ELR (cell line): ENCODE results near the gene CRTAP.
A peak's percentile ranks its signal among the peaks of the same experiment; 100 is the strongest.
"Not testable (repeated sequence)": the region's sequence is repeated elsewhere in the genome, so short reads cannot be mapped to it uniquely, and the experiment has no call there.

Source experiments
- DNase-seq: peaks from one replicate; pipeline ENCODE4 v3.0.0-alpha.2; 2015; ENCODE audit warnings: low read depth

The CRTAP gene

DNA sequence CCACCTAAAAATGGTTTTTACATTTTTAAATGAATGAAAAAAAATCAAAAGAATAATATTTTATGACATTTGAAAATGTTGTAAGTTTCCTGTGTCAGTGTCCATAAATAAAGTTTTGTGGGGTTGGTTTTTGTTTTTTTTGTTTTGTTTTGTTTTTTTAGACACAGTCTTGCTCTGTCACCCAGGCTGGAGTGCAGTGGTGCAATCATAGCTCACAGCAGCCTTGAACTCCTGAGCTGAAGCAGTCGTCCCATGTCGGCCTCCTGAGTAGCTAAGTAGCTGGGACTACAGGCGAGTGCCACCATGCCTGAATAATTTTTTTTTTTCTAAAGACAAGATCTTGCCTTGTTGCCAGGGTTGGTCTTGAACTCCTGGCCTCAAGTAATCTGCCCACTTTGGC lies 14.1 kb upstream of the CRTAP start:
- DNase-seq, result no peak

DNA sequence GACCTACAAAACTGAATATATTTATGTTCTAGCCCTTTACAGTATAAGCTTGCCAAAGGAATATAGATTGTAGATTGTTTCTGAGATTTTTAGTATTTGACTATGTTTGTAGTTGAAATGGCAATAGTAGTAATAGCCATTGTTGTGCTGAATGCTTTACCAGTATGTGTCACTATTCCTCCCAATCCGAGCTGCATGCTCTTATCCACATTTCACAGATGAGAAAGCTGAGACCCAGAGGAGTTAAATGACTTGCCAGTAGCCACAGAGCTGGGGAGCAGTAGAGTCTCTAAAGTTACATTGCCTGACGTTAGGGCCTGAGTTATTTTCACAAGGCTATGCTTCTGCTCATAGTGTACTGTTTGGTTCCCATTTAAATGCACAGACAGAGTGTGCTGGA lies 13.6 kb upstream of the CRTAP start:
- no peak for DNase-seq

DNA sequence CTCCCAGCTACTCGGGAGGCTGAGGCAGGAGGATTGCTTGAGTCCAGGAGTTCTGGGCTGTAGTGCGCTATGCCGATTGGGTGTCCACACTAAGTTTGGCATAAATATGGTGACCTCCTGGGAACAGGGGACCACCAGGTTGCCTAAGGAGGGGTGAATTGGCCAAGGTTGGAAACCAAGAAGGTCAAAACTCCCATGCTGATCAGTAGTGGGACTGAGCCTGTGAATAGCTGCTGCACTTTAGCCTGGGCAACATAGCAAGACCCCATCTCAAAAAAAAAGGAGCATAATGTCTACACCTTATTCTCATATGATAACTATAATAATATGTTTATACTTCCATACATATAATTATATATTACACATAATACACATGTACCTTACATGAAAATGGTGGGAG lies 10.8 kb upstream of the CRTAP start:
- DNase-seq, result no peak

DNA sequence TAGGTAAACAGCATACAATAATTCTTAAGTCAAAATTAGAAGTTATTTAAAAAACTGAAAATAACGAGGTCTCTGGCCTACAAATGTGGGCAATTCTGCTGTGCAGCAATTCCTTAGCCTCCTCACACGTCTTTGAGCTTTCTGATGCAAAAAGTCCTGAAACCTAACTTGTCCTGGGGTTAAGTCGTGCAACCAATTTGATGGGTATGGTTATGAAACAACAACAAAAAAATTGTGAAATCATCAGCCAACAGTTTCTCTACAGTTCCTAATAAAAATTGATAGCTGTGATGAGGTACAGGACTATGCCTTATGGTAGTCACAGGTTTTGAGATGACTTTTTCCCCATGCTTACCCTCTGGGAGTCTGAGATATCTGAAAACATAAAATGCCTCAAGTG lies 10.3 kb upstream of the CRTAP start:
- no peak for DNase-seq

DNA sequence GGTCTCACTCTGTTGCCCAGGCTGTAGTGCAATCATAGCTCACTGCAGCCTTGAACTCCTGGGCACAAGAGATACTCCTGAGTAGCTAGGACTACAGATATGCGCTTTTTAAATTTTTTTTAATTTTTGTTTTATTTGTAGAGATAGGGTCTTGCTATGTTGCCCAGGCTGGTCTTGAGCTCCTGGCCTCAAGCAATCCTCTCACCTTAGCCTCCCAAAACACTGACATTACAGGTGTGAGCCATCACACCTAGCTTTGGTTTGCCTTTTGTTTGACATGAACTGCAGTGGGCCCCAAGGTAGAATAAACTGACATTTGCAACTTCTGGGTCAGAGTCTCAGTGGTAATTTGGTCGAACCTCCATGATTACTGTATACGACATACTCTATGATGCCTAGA lies 9.0 kb upstream of the CRTAP start:
- DNase-seq, result no peak

DNA sequence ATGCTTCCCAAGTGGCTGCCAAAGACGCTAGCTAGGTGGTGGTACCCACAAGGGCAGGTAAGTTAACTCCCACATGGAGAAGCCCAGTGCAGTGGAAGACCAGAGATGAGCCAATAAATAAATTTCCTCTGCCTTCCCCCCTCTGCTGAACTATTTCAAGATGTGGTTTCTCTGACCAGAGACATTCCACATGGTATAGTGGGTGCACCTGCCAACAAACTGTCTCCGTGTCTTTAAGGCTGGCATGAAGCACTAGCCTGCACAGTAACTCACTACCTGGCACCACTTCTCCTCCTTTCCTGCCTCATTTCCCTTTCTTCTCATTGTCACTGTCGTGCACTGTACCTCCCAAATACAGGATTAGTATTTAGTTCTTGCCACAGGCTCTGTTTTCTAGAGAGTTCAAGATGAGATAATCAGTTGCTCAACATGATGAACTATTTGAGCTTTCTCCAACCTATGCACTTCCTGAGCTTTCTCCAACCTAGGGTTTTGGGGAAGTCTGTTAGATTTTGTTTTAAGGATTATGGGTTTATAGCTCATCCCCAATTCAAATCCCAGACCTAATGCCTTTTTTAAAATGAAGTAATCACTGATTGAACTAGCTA lies 8.4 kb upstream of the CRTAP start:
- no peak for DNase-seq

DNA sequence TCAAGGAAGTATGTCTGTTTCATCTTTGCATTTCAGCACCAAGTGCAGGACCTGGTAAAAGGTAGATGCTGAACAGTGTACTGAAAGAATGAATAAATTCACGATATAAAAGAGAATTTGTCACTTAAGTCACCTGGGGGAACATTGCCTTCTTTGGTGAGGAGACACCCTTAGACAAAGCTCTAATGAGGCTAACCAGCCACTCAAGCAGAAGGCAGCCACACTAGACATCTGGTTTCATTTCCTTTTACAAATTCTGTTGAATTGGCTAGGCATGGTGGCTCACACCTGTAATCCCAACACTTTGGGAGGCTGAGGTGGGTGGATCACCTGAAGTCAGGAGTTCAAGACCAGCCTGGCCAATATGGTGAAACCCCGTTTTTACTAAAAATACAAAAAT lies 7.0 kb upstream of the CRTAP start:
- not testable (repeated sequence) for DNase-seq

DNA sequence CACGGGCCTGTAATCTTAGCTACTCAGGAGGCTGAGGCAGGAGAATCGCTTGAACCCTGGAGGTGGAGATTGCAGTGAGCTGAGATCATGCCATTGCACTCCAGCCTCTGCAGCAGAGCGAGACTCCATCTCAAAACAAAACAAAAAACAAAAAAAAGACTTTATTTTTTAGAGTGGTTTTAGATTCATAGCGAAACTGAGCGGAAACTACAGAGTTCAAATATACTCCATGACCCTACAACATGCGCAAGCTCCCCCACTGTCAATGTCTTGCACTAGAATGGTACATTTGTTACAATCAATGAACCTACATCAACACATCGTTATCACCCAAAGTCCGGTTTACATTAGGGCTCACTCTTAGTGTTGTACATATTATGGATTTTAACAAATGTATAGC lies 2.2 kb upstream of the CRTAP start:
- DNase-seq, result no peak

DNA sequence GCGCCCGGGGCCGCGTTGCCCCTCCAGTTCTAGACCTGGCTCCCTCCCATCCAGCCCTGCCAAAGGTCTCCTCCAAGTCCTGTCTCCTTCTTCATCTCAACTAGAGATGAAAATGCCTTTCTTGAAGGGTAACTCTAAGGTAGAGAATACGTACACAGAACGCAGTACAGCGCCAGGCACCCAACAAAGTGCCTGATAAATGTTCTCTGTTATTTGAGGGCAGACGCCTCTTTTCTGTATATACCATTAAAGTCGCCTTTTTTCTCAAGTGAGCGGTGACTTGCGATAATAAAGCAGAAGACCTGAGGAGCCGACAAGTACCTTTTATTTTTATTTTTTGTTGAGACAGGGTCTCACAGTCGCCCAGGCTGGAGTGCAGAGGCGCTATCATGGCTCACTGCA lies 809 bp downstream of the CRTAP start:
- no peak for DNase-seq

DNA sequence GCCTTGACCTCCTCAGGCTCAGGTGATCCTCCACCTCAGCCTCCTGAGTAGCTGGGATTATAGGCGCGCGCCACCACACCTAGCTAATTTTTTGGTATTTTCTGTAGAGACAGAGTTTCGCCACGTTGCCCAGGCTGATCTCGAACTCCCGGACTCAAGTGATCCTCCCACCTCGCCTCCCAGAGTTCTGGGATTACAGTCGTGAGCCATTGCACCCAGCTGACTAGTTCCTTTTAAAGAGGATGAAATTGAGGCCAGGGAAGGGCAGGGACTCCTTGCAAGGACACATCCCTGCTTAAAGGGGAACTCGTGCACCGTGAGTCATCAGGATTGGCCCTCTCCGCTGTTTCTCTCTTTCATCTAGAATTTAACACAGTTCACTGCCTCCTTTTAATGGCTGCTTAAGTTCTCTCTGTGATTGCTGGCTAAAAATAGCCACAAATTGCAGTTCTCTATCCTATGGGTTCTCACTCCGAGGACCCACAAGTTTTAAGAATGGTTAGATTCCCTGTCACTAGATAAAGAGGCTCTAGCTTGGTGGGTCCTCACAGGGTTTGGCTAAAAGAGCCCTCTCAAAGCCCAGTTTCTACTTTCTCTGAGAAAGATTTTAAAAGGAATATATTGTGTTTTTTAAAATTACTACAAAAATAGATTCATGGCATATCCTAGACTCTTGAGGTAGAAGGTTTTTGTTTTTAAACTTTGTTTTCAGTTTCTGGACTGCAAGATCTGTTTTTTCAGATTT lies 1.4 kb downstream of the CRTAP start:
- peak; percentile 87 for DNase-seq

DNA sequence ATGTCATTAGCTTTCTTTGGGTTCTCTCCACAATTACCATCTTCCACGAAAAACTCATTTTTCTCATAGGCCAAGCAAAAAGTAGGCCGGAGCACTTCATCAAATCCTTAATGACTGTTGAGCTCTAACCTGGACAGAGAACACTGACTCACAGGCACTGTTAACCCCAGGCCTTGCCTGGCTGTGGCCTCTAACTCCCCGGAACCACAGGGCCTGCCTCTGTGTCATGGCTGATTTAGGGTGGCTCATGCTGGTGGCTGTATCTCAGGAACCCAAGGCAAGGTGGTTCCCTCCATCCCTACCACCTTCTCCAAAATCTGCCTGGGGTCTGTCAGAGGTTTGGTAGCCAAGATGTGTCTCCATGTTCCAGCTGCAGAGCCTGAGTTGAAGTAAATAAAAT lies 3.6 kb downstream of the CRTAP start:
- no peak for DNase-seq

DNA sequence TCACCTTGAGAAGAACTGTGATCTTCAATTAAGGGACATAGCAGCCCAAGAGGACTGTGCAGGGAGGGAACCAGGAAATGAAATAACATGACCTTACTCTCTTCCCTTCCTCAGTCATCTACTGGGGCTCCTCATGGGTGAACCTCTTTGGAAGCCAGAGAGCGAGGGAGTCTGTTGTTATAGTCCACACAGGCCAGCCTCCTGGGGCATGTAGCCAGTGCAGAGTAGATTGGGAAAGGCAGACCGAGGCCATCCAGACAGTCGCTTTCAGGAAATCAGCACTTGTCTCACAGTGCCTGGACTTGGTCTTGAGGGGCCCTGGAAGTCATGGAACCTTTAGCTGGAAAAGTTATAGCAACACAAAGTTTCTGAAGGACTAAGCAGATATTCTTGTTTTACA lies 6.1 kb downstream of the CRTAP start:
- DNase-seq, result no peak

DNA sequence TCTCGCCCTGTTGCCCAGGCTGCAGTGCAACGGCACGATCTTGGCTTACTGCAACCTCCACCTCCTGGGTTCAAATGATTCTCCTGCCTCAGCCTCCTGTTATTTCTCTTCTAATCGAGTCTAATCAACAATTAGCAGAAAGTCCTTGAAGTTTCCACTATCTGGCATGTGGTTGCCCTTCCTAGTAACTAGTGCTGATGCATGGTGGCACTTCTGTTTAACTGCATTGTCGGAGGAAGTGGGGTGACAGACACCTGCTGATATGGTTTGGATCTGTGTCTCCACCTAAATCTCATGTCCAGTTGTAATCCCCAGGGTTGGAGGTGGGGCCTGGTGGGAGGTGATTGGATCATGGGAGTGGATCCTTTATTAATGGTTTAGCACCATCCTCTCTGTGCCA lies 9.2 kb downstream of the CRTAP start:
- DNase-seq, result no peak

DNA sequence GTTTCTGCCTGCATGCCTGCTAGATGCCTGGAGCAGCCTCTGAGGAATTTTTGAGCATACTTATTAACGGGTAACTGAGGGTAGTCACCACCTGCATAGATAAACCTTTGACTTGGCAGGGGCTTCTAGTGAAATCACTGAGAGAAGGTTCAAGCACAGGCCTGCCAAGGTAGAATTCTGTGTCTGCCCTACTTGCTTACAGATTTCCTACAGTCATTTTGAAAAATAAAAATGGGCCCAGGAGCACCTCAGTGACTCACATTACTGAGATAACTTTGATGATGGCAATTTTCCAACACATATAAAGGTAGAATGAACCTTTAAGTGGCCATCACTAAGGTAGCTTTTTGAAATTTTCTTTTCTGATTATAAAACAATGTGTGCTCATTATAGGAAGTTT lies 10.8 kb downstream of the CRTAP start:
- DNase-seq, result no peak

DNA sequence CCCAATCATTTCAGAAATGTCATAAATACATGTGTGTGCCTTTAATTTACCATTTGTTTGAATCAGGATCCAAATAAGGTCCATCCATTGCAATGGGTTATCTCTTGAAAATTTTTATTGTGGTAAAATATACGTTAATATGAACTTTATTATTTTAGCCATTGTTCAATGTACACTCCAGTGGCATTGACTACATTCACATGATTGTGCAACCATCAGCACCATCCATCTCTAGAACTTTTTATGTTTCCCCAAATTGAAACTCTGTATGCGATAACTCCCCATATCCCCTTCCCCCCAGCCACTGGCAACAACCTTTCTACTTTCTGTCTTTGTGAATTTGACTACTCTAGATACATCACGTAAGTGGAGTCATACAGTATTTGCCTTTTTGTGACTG lies 12.0 kb downstream of the CRTAP start:
- DNase-seq, result no peak

DNA sequence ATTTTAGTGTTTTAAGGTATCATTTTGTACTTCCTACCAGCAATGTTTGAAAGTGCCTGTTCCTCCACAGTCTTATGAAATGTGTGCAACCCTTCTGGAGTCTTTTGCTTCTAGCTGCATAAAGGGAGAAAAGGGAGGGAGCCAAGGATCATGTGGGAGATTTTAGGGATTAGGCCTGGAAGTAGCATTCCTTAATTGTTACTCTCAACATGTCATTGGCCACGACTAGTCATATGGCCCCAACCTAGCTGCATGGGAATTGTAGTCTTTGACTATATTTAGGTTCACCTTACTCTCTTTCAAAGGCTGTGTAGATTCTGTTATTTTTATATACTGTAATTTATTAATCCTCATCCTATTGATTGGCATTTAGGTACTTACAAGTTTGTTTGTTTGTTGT lies 14.9 kb downstream of the CRTAP start:
- DNase-seq, result no peak

DNA sequence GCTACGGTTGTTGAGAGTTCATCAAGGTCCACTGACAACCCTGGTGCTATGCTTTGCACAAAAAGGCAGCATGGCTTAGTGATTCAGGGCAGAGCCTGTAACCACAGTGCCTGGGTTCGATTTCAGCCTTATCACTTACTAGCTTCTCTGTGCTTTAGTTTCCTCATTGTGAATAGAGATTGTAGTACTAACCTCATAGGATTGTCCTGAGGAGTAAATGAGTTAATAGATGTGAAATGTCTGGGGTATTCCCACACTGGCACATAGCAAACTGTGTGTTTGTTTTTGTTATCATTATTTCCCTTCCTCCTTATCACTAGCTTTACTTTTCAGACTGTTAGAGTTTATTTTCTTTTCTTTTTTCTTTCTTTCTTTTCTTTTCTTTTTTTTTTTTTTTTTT lies 16.3 kb downstream of the CRTAP start:
- no peak for DNase-seq

DNA sequence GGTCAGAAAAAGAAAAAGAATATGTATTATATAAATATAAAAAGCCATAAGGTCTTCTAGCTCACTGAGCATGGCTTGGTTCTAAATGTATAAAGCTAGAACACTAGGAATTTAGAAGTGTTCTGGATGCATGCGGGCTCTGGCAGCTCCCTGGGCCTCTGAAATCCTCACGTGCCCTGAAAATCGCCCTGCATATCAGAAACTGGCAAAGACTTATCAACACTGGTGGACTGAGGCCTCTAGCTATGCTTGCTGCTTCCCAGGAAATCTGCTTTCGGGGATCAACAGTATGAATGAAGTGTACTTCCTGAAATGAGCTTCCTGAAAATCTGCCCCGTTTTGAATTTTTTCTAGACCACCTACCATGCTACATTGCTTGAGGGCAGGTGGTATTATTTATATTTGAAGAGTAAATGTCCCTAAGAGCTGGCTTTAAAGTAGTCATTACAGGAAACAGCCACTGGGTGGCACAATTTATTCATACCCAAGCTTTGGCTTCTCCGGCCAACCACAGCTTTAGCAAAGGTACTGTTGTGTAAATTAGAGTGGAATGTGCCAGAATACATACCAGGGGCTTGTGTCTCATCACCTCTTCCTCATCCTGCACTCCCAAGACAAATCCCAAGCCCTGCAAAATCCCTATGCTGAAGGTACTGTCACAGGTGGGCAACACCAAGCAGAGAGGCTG lies 17.7 kb downstream of the CRTAP start:
- peak; percentile 76 for DNase-seq

DNA sequence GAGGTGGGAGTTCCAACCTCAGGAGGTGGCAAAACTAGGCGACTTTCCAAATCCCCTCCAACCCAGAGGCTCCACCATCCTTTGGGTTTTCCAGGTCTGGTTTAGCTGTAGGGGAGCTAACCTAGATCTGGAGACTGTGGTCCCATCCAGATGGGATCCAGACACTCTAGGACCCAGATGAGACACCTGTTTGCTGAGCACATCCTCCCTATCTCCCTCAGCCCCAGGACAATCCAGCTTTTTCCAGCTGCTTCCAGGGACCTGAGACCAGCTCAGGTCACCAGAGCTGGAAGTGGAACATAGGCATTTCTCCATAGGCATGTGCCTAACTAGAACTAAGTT lies 18.2 kb downstream of the CRTAP start:
- DNase-seq, result no peak

DNA sequence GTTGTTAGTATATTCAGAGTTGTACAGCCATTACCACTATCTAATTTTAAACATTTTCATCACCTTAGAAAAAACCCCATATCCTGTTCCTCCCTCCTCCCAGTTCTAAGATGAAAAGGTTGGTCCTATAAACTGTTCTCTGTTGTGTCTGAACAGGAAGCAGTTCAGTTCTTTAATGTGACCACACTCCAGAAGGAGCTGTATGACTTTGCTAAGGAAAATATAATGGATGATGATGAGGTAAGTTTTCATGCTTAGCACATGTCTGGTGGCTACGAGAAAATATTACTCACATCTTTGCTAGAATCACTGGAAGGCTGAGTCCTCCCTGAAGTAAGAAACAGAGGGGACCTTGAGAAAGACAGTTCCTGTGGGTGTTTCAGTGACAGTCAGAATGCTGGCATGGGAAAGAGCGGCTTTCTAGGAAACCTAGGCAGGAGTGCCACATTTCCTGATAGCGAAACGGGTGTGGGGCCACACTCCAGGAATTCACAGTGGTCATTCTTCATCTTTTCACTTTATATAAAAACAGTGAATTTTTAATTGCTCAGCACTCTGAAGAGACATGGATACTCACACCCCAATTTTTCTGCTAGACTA lies 20.3 kb downstream of the CRTAP start:
- DNase-seq, result peak; percentile 39

DNA sequence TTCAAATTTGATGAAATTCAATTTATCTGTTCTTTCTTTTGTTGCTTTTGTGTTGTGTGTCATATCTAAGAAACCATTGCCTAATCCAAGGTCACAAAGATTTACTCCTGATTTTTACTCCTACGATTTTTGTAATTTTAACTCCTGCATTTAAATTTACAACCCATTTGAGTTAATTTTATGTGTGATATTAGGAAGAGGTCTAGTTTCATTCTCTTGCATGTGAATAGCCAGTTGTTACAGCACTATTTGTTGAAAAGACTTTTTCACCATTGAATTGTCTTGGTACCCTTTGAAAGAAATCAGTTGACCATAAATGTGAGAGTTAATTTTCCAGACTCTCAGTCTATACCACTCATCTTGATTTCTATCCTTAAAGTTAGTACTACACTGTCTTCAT lies 23.9 kb downstream of the CRTAP start:
- DNase-seq, result no peak

DNA sequence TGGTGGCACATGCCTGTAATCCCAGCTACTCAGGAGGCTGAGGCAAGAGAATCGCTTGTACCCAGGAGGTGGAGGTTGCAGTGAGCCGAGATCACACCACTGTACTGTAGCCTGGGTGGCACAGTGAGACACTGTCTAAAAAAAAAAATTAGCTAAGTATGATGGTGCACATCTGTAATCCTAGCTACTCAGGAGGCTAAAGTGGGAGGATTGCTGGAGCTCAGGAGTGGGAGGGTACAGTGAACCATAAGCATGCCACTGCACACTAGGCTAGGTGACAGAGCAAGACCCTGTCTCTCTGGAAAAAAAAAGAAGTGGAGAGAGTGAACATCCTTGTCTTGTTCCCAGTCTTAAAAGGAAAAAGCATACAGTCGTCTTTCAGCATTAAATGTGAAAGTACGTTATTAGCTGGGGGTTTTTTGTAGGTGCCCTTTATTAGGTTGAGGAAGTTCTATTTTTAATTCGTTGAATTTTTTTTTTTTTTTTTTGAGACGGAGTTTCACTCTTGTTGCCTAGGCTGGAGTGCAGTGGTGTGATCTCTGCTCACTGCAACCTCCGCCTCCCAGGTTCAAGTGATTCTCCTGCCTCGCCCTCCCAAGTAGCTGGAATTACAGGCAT lies 25.3 kb downstream of the CRTAP start:
- not testable (repeated sequence) for DNase-seq

DNA sequence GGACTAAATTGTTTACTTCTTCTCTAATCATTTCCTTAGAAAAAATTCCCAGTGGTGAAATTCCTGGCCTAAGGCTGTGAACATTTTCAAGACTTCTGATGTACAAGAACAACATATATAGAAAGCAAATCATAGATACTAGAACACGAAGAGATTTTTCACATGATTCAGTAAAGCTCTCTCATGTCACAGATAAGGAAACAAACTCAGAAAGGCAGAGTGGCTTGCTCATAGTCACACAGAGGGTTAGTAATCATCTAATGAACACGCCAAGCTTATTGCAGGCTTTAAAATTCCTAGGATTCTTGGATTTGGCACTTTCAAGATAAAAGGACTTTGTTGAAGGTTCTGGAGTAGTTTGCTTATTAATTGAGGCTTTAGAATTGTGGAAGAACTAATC lies 26.2 kb downstream of the CRTAP start:
- DNase-seq, result no peak
